ENCODE results near the gene FKBP1A. TPM values are rescaled to one million over a fixed set of nuclear protein-coding genes. Genes with fewer than 3 reads are reported as not detected.

FKBP1A gene
- total and polyA plus RNA-seq, 10 of the 15 experiments (the other 5 are each of a cell fraction or from before 2014, with no cell fraction given) = 103 to 687 (median 254) TPM

GRCh38 chr20:1325173-1326030, 67.5 kb downstream of the FKBP1A start (continued):
- TF ChIP-seq POLR2AphosphoS5 (IDR thresholded peaks at IDR 0.05; ENCODE audit: low read length) = peak; percentile 95
- TF ChIP-seq RELA (IDR thresholded peaks at IDR 0.05; ENCODE audit: borderline replicate concordance, partially characterized antibody) = peak; percentile 66
- TF ChIP-seq LARP7 (IDR thresholded peaks at IDR 0.05) = peak; percentile 68
- TF ChIP-seq SMARCA5 (IDR thresholded peaks at IDR 0.05) = peak; percentile 52
- no peak for TF ChIP-seq ESRRA (IDR thresholded peaks at IDR 0.05; ENCODE audit: low read length)
- peak; percentile 65; the same call in 1 of the 2 replicates for TF ChIP-seq GATAD2B (conservative IDR thresholded peaks at IDR 0.05; ENCODE audit: low read depth)
- no peak for TF ChIP-seq MTA3 (IDR thresholded peaks at IDR 0.05; ENCODE audit: borderline replicate concordance, low read length)
- TF ChIP-seq KDM1A (IDR thresholded peaks at IDR 0.05; ENCODE audit: borderline replicate concordance) = no peak
- TF ChIP-seq ZNF274 (IDR thresholded peaks at IDR 0.05; ENCODE audit: insufficient read depth, insufficient read length) = no peak
- TF ChIP-seq MTA2 (IDR thresholded peaks at IDR 0.05; ENCODE audit: low read depth) = peak; percentile 47; the same call in 1 of the 2 replicates
- peak; percentile 98 for TF ChIP-seq ATF7 (IDR thresholded peaks at IDR 0.05; ENCODE audit: low read depth)
- TF ChIP-seq MEF2B (IDR thresholded peaks at IDR 0.05; ENCODE audit: partially characterized antibody, poor library complexity, severe bottlenecking) = peak; percentile 95
- peak; percentile 16 for TF ChIP-seq PBX3 (IDR thresholded peaks at IDR 0.05; ENCODE audit: insufficient replicate concordance, low read depth, low read length)
- no peak for TF ChIP-seq CEBPB (IDR thresholded peaks at IDR 0.05; ENCODE audit: borderline replicate concordance in 1 of 2, low read depth in 2 of 2, low read length in 2 of 2)
- TF ChIP-seq SUZ12 (IDR thresholded peaks at IDR 0.05; ENCODE audit: unreplicated experiment) = no peak
- TF ChIP-seq HDGF (IDR thresholded peaks at IDR 0.05) = no peak
- no peak for TF ChIP-seq PRDM15 (CRISPR knock-in tag; IDR thresholded peaks at IDR 0.05)
- no peak for TF ChIP-seq ZBTB4 (CRISPR knock-in tag; IDR thresholded peaks at IDR 0.05)
- no peak for TF ChIP-seq ZNF217 (IDR thresholded peaks at IDR 0.05)
- no peak for TF ChIP-seq ATF3 (IDR thresholded peaks at IDR 0.05; ENCODE audit: borderline replicate concordance, extremely low read depth, low read depth, low read length)
- no peak for TF ChIP-seq STAT3 (IDR thresholded peaks at IDR 0.05; ENCODE audit: low read depth, low read length)
- no peak for TF ChIP-seq BRCA1 (IDR thresholded peaks at IDR 0.05; ENCODE audit: low read depth, low read length)

Measured in GM12878 (cell line).